GM12875 (cell line): ENCODE data around the gene ZNF827.

ENCODE experiments used
- H3K4me3 ChIP-seq: one replicate; pipeline ENCODE4 v1.5.1; 2011; ENCODE audit warnings: low read depth, low read length, control low read depth
- TF ChIP-seq, protein P1 (sequence below): IDR thresholded peaks from 2 replicates; pipeline ENCODE4 v1.5.1; 2011; ENCODE audit warnings: low read depth, mild to moderate bottlenecking, control low read depth, inconsistent platforms, low read length, moderate library complexity, borderline replicate concordance; ENCODE audit not compliant: insufficient read depth

ZNF827 gene

GRCh38 chr4:145786830-145787229 is 151.8 kb downstream of the ZNF827 start:
- TF ChIP-seq, protein P1, sequence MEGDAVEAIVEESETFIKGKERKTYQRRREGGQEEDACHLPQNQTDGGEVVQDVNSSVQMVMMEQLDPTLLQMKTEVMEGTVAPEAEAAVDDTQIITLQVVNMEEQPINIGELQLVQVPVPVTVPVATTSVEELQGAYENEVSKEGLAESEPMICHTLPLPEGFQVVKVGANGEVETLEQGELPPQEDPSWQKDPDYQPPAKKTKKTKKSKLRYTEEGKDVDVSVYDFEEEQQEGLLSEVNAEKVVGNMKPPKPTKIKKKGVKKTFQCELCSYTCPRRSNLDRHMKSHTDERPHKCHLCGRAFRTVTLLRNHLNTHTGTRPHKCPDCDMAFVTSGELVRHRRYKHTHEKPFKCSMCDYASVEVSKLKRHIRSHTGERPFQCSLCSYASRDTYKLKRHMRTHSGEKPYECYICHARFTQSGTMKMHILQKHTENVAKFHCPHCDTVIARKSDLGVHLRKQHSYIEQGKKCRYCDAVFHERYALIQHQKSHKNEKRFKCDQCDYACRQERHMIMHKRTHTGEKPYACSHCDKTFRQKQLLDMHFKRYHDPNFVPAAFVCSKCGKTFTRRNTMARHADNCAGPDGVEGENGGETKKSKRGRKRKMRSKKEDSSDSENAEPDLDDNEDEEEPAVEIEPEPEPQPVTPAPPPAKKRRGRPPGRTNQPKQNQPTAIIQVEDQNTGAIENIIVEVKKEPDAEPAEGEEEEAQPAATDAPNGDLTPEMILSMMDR = no peak
- no peak overlapping the region for H3K4me3 ChIP-seq

DNA sequence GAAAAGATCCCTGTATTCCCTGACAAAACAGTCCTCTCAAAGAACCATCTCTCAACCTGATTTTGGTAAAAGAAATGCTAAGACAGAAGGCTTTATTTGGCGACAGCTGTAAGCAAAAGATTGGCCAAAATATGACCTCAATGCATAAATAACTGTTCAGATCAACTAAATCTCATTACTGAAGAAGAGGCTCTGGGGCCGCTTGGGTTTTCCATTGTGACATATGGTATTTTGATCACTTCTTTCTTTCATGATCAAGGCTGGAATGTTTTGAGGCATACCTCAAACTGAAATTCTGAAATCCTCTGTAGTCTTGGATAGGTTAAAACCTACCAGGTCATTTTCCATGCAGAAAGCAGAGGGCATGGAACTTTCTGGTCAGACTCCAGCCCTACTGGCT is 152.4 kb downstream of the ZNF827 start:
- TF ChIP-seq, protein P1 = no peak
- H3K4me3 ChIP-seq = no peak overlapping the region

- no peak overlapping the region for H3K4me3 ChIP-seq
- TF ChIP-seq, protein P1 = no peak
Observed at GRCh38 chr4:145785391-145786008, 153.1 kb downstream of the ZNF827 start.

- TF ChIP-seq, protein P1 = no peak
- H3K4me3 ChIP-seq = no peak overlapping the region
Observed at GRCh38 chr4:145784036-145784435, 154.6 kb downstream of the ZNF827 start.

- no peak overlapping the region for H3K4me3 ChIP-seq
- TF ChIP-seq, protein P1 = no peak
Observed at GRCh38 chr4:145782756-145783155, 155.9 kb downstream of the ZNF827 start.

GRCh38 chr4:145781351-145781750 is 157.3 kb downstream of the ZNF827 start:
- H3K4me3 ChIP-seq = no peak overlapping the region
- TF ChIP-seq, protein P1 = no peak

- TF ChIP-seq, protein P1 = no peak
- no peak overlapping the region for H3K4me3 ChIP-seq
Observed at GRCh38 chr4:145779319-145779801, 159.3 kb downstream of the ZNF827 start.
